Parathyroid adenoma (tissue), 2 donors: ENCODE results near the gene FAAH2.

Source experiments
- H2AFZ ChIP-seq: fragments of 300-600 bp; sonication (generic); one replicate; pipeline ENCODE4 v1.7.0; 2017; ENCODE audit warnings: antibody characterized with exemption, mild to moderate bottlenecking
- H3K27ac ChIP-seq: fragments of 300-600 bp; sonication (generic); one replicate; pipeline ENCODE4 v1.7.0; 2017
- H3K27me3 ChIP-seq: fragments of 300-600 bp; sonication (generic); one replicate; pipeline ENCODE4 v1.7.0; 2017; ENCODE audit warnings: low read length; ENCODE audit not compliant: control insufficient read depth, insufficient read depth
- H3K36me3 ChIP-seq: fragments of 300-600 bp; sonication (generic); one replicate; pipeline ENCODE4 v1.7.0; 2017; ENCODE audit warnings: low read length; ENCODE audit not compliant: control insufficient read depth, insufficient read depth
- H3K4me1 ChIP-seq: fragments of 300-600 bp; sonication (generic); one replicate; pipeline ENCODE4 v1.7.0; 2017; ENCODE audit warnings: control low read depth
- H3K4me2 ChIP-seq: fragments of 300-600 bp; sonication (generic); one replicate; pipeline ENCODE4 v1.7.0; 2017; ENCODE audit warnings: low read length
- H3K4me3 ChIP-seq: fragments of 300-600 bp; sonication (generic); one replicate; pipeline ENCODE4 v1.7.0; 2017; ENCODE audit warnings: low read depth, low read length
- H3K79me2 ChIP-seq: fragments of 300-600 bp; sonication (generic); one replicate; pipeline ENCODE4 v1.7.0; 2017; ENCODE audit warnings: control low read depth
- H3K9ac ChIP-seq: fragments of 300-600 bp; sonication (generic); one replicate; pipeline ENCODE4 v1.7.0; 2017; ENCODE audit warnings: mild to moderate bottlenecking
- H3K9me3 ChIP-seq: fragments of 300-600 bp; sonication (generic); one replicate; pipeline ENCODE4 v1.7.0; 2017; ENCODE audit warnings: low read length; ENCODE audit not compliant: control insufficient read depth
- TF ChIP-seq, protein P1 (sequence below): fragments of 300-600 bp; sonication (generic); IDR thresholded peaks from one replicate; pipeline ENCODE4 v1.7.0; 2017; ENCODE audit warnings: antibody characterized with exemption, mild to moderate bottlenecking
- donor health status: primary hyperparathyroidism.

FAAH2 gene

GRCh38 chrX:57445832-57446231 is 159.3 kb downstream of the FAAH2 start:
- no peak overlapping the region for H3K4me3 ChIP-seq
- TF ChIP-seq, protein P1, sequence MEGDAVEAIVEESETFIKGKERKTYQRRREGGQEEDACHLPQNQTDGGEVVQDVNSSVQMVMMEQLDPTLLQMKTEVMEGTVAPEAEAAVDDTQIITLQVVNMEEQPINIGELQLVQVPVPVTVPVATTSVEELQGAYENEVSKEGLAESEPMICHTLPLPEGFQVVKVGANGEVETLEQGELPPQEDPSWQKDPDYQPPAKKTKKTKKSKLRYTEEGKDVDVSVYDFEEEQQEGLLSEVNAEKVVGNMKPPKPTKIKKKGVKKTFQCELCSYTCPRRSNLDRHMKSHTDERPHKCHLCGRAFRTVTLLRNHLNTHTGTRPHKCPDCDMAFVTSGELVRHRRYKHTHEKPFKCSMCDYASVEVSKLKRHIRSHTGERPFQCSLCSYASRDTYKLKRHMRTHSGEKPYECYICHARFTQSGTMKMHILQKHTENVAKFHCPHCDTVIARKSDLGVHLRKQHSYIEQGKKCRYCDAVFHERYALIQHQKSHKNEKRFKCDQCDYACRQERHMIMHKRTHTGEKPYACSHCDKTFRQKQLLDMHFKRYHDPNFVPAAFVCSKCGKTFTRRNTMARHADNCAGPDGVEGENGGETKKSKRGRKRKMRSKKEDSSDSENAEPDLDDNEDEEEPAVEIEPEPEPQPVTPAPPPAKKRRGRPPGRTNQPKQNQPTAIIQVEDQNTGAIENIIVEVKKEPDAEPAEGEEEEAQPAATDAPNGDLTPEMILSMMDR, result no peak
- H3K27me3 ChIP-seq, result no peaks in the 10 kb centered on the region
- no peak overlapping the region for H3K9ac ChIP-seq
- no peaks in the 10 kb centered on the region for H3K4me1 ChIP-seq
- H3K9me3 ChIP-seq, result no peaks in the 10 kb centered on the region
- H3K4me2 ChIP-seq, result no peak overlapping the region
- no peak overlapping the region for H3K27ac ChIP-seq
- no peaks in the 10 kb centered on the region for H3K79me2 ChIP-seq
- no peaks in the 10 kb centered on the region for H3K36me3 ChIP-seq
- H2AFZ ChIP-seq, result no peak overlapping the region

DNA sequence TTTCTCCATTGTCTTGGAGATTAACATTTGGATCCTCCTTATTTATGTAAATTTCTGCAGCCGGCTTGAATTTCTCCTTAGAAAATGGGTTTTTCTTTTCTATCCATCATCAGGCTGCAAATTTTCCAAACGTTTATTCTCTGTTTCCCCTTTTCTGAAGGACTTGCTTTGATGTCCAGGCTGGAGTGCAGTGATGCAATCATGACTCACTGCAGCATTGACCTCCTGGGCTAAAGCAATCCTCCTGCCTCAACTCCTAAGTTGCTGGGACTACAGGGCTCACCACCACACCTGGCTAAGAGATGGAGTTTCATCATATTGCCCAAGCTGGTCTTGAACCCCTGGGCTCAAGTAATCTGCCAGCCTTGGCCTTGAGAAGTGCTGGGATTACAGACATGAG is 161.3 kb downstream of the FAAH2 start:
- no peak overlapping the region for H3K4me2 ChIP-seq
- H3K79me2 ChIP-seq, result no peaks in the 10 kb centered on the region
- H2AFZ ChIP-seq, result no peak overlapping the region
- no peaks in the 10 kb centered on the region for H3K36me3 ChIP-seq
- no peak overlapping the region for H3K9ac ChIP-seq
- H3K4me3 ChIP-seq, result no peak overlapping the region
- H3K27ac ChIP-seq, result no peak overlapping the region
- no peaks in the 10 kb centered on the region for H3K9me3 ChIP-seq
- no peaks in the 10 kb centered on the region for H3K4me1 ChIP-seq
- H3K27me3 ChIP-seq, result no peaks in the 10 kb centered on the region
- TF ChIP-seq, protein P1, result no peak

DNA sequence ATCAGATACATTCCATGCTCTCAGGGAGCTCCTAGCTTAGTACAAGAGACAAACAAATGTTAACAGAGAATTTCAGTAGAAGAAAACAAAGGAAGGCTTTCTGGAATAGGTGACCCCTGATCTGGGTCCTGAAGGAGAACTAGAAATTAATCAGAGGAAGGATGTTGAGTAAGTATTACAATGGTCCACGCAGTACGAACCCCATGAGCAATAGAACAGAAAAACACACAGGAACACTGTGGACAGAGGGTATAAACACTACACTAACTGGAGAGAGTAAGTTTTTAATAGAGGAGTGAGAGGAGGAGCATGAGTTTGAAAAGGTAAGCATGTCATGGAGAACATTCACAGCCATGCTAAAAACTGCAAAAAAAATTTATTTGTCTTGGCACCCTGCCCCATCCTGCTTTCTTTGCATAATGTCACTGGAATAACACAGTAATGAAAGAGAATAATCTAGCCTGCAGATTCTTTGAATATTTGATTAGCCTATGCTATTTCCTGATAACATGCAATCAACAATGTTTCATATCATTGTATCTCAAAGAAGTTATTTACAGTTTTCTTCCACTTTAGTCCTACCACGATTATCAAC is 165.0 kb downstream of the FAAH2 start:
- TF ChIP-seq, protein P1, result no peak
- Histone ChIP-seq H3K4me1 (no peaks in the 10 kb centered on the region), H3K36me3 (no peaks in the 10 kb centered on the region), H3K9ac (no peak overlapping the region), H2AFZ (no peak overlapping the region), H3K27me3 (no peaks in the 10 kb centered on the region), H3K9me3 (no peaks in the 10 kb centered on the region), H3K27ac (no peak overlapping the region), H3K79me2 (no peaks in the 10 kb centered on the region), H3K4me3 (no peak overlapping the region), H3K4me2 (no peak overlapping the region)

DNA sequence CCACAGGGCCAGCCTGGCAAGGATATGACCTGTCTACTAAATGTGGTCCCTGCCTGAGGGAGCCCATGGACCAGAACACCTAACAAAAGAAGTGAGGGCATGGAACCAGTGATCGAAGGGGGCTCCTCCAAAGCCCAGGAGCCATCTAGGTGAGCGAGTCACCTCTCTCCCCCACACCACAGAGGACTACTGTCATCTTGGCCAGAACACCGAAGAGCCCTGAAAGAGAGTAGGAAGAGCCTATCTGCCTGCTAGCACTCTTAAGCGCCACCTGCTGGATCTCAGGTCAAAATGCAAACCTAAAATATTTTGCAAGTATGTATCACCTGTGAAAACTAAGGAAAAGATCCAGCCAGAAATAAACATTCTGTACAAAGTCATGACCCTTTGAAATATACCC is 167.4 kb downstream of the FAAH2 start:
- Histone ChIP-seq H3K4me1 (no peaks in the 10 kb centered on the region), H3K27ac (no peak overlapping the region), H3K9ac (no peak overlapping the region), H3K36me3 (no peaks in the 10 kb centered on the region), H3K79me2 (no peaks in the 10 kb centered on the region), H3K4me2 (no peak overlapping the region), H2AFZ (no peak overlapping the region), H3K4me3 (no peak overlapping the region), H3K27me3 (no peaks in the 10 kb centered on the region), H3K9me3 (no peaks in the 10 kb centered on the region)
- TF ChIP-seq, protein P1, result no peak

DNA sequence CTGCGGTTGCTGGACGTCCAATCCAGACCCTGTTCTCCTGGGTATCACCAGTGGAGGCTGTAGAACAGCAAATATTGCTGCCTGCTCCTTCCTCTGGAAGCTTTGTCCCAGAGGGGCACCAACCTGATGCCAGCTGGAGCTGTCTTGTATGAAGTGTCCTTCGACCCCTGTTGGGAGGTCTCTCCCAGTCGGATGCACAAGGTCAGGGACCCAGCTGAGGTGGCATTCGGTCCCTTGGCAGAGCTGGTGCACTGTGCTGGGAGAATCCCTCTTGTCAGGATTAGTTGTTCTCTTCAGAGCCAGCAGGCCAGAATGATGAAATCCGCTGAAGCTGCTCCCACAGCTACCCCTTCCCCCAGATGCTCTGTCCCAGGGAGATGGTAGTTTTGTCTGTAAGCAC is 195.0 kb downstream of the FAAH2 start:
- Histone ChIP-seq H3K27me3 (no peaks in the 10 kb centered on the region), H3K27ac (no peak overlapping the region), H3K36me3 (no peaks in the 10 kb centered on the region), H3K4me2 (no peak overlapping the region), H3K4me1 (no peaks in the 10 kb centered on the region), H3K9me3 (no peaks in the 10 kb centered on the region), H2AFZ (no peak overlapping the region), H3K79me2 (no peaks in the 10 kb centered on the region), H3K4me3 (no peak overlapping the region), H3K9ac (no peak overlapping the region)
- TF ChIP-seq, protein P1, result no peak
